ENCODE measurements around the gene SHISA8.

The SHISA8 gene

DNA sequence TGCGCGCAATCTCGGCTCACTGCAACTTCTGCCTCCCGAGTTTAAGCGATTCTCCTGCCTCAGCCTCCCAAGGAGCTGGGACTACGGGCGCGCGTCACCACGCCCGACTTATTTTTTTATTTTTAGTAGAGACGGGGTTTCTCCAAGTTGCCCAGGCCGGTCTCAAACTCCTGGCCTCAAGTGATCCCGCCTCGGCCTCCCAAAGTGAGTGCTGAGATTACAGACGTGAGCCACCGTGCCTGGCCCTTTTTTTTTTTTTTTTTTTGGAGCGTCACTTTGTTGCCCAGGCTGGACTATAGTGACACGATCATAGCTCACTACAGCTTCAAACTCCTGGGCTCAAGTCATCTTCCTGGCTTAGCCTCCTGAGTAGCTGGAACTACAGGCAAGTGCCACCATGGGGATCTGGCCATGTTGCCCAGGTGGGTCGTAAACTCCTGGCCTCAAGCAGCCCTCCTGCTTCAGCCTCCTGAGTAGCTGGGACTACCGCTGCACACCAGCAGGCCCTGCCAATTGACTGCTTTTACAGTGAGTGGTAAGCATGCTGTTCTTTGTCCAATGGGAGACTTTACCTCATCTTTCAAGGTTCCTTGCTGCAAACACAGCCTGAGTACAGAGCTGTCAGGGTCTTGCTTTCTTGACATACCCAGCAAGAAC is 32.7 kb upstream of the SHISA8 start:
- peaks cover 32% of the 10 kb centered on the region for H3K36me3 ChIP-seq (ENCODE audit: insufficient read depth, low read length)

DNA sequence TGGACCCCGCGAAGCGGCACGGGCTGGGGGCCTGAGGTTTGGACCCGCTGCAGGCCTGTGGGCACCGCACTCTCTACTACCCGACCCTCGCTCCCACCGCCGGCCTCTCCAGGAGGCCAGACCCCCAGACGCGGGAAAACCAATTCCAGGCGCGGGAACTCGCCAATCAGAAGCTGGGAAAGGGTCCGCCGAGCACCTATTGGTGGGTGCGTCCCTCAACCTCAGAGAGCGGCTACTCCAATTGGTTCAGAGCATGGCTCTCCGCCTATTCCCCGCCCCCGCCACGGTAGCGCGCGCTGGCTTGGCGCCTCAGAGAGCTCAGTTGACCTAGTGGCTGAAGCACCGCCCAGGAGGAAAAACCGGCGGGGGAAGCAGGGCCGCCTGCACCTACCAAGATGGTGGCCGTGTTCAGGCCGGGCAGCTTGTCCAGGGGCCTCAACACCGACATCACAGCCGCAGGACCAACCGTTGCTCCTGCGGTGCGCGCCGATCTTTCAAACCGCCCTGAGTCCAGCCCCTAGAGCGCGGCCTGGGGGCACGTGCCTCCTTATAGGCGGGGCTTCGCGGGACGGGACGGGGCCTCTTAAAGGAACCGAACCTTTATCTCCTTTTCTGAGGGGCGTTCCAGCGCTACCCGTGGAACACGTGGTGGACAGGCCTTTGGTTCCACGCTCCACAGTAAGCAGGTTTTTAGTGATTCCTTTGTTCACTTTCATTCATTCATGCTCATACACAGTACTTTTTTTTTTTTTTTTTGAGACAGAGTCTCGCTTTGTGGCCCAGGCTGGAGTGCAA is 32.0 kb upstream of the SHISA8 start, which contains the start of gene CENPM:
TSS of gene CENPM (minus strand) at position 524 of the 795 bp plus-strand sequence. CDS start at position 448, 76 bp downstream.
- Histone ChIP-seq H4K20me1 (ENCODE audit: insufficient read depth, low read length) (no peaks in the 10 kb centered on the region), H3K27ac (ENCODE audit: low read depth, low read length, poor library complexity, severe bottlenecking) (peak within 1 kb of the TSS; percentile 91), H3K79me2 (ENCODE audit: insufficient read depth, low read length) (peaks cover 10% of the 10 kb centered on the region), H3K4me3 (ENCODE audit: low read depth, low read length, poor library complexity, severe bottlenecking) (peak within 1 kb of the TSS; percentile 84), H3K9me3 (ENCODE audit: low read length) (no peaks in the 10 kb centered on the region), H3K9ac (ENCODE audit: low read length) (peak within 1 kb of the TSS; percentile 89), H3F3A (ENCODE audit: insufficient read depth, low read length) (no peaks in the 10 kb centered on the region), H3K4me2 (ENCODE audit: low read length) (peak within 1 kb of the TSS; percentile 96), H2AFZ (ENCODE audit: low read length) (no peak within 1 kb of the TSS), H3K36me3 (ENCODE audit: insufficient read depth, low read length) (peaks cover 37% of the 10 kb centered on the region), H3K27me3 (ENCODE audit: insufficient read depth, low read length) (no peaks in the 10 kb centered on the region), H3K9me2 (ENCODE audit: low read depth, low read length) (no peaks in the 10 kb centered on the region), H3K4me1 (ENCODE audit: insufficient read depth, low read length, severe bottlenecking) (peaks cover 53% of the 10 kb centered on the region)
- no peak for TF ChIP-seq CTCF (IDR thresholded peaks at IDR 0.05; ENCODE audit: low read length)
- no peak for TF ChIP-seq EZH2 (IDR thresholded peaks at IDR 0.05; ENCODE audit: borderline replicate concordance, low read length)

More for the DNA sequence above, 32.7 kb upstream of the SHISA8 start:
- no peaks in the 10 kb centered on the region for H3K27me3 ChIP-seq (ENCODE audit: insufficient read depth, low read length)
- no peaks in the 10 kb centered on the region for H3K9me3 ChIP-seq (ENCODE audit: low read length)
- peaks cover 53% of the 10 kb centered on the region for H3K4me1 ChIP-seq (ENCODE audit: insufficient read depth, low read length, severe bottlenecking)
- H3K4me3 ChIP-seq (ENCODE audit: low read depth, low read length, poor library complexity, severe bottlenecking), result peak overlapping the region; percentile 84
- H3K4me2 ChIP-seq (ENCODE audit: low read length), result peak overlapping the region; percentile 96
- TF ChIP-seq EZH2 (IDR thresholded peaks at IDR 0.05; ENCODE audit: borderline replicate concordance, low read length) (no peak), CTCF (IDR thresholded peaks at IDR 0.05; ENCODE audit: low read length) (no peak)
- H2AFZ ChIP-seq (ENCODE audit: low read length), result no peak overlapping the region
- H3K79me2 ChIP-seq (ENCODE audit: insufficient read depth, low read length), result peaks cover 10% of the 10 kb centered on the region
- peak overlapping the region; percentile 91 for H3K27ac ChIP-seq (ENCODE audit: low read depth, low read length, poor library complexity, severe bottlenecking)
- no peaks in the 10 kb centered on the region for H3F3A ChIP-seq (ENCODE audit: insufficient read depth, low read length)
- no peaks in the 10 kb centered on the region for H4K20me1 ChIP-seq (ENCODE audit: insufficient read depth, low read length)
- H3K9ac ChIP-seq (ENCODE audit: low read length), result peak overlapping the region; percentile 89
- H3K9me2 ChIP-seq (ENCODE audit: low read depth, low read length), result no peaks in the 10 kb centered on the region

DNA sequence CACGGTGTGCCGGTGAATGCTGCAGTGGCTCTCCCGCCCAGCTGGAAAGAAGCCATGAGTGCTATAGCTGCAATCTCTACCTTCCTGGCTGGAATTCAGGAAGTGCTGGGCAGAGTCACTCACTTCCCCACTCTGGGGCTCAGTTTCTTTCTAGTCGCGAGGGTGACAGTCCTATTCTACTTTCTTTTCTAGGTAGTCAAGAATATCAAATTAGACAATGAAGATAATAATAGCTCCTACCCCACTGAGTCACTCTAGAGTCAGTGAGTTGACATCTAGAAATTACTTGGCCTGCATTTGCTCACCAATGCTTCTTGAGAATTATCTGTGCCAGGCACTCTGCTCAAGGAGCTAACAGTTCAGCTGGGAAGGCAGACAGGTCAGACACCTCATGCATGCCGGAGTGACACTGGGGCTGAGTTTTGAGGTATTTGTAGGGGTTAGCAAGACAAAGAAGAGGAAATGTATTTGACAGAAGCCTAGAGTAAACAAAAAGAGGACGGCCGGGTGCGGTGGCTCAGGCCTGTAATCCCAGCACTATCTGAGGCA is 28.9 kb upstream of the SHISA8 start:
- TF ChIP-seq CTCF (IDR thresholded peaks at IDR 0.05; ENCODE audit: low read length), result no peak
- TF ChIP-seq EZH2 (IDR thresholded peaks at IDR 0.05; ENCODE audit: borderline replicate concordance, low read length), result no peak
- peaks cover 72% of the 10 kb centered on the region for H3K4me1 ChIP-seq (ENCODE audit: insufficient read depth, low read length, severe bottlenecking)
- no peaks in the 10 kb centered on the region for H3K27me3 ChIP-seq (ENCODE audit: insufficient read depth, low read length)
- H3K4me2 ChIP-seq (ENCODE audit: low read length), result peak overlapping the region; percentile 96; the same call in 1 of the 2 replicates
- no peaks in the 10 kb centered on the region for H3K9me3 ChIP-seq (ENCODE audit: low read length)
- H3K4me3 ChIP-seq (ENCODE audit: low read depth, low read length, poor library complexity, severe bottlenecking), result no peak overlapping the region
- H3K9me2 ChIP-seq (ENCODE audit: low read depth, low read length), result no peaks in the 10 kb centered on the region
- H4K20me1 ChIP-seq (ENCODE audit: insufficient read depth, low read length), result no peaks in the 10 kb centered on the region
- no peak overlapping the region; the same call in 1 of the 2 replicates for H3K9ac ChIP-seq (ENCODE audit: low read length)
- peaks cover 52% of the 10 kb centered on the region for H3K36me3 ChIP-seq (ENCODE audit: insufficient read depth, low read length)
- peak overlapping the region; percentile 91 for H3K27ac ChIP-seq (ENCODE audit: low read depth, low read length, poor library complexity, severe bottlenecking)
- peaks cover 10% of the 10 kb centered on the region for H3K79me2 ChIP-seq (ENCODE audit: insufficient read depth, low read length)
- H3F3A ChIP-seq (ENCODE audit: insufficient read depth, low read length), result peaks cover 4% of the 10 kb centered on the region; the same call in 1 of the 2 replicates
- H2AFZ ChIP-seq (ENCODE audit: low read length), result no peak overlapping the region

Data from OCI-LY1 (cell line).